Erythroblast (primary cell): Measurements from ENCODE around the gene ATP13A2.
"Not testable (repeated sequence)": the region's sequence is repeated elsewhere in the genome, so short reads cannot be mapped to it uniquely, and the experiment has no call there.

Experiments used
- DNase-seq, 2 experiments: peaks; one replicate each; lab custom pipeline; 2025; lab: John Stamatoyannopoulos, UW
- GATA1 ChIP-seq: IDR thresholded peaks from 2 replicates; pipeline ENCODE4 v1.6.1; 2011; ENCODE audit warnings: low read depth, mild to moderate bottlenecking, control low read depth, low read length, moderate library complexity
- POLR2A ChIP-seq: IDR thresholded peaks from 2 replicates; pipeline ENCODE4 v1.6.1; 2011; ENCODE audit warnings: mild to moderate bottlenecking, low read length

The ATP13A2 gene

GRCh38 chr1:16961297-16962133 lies 50.2 kb downstream of the ATP13A2 start:
- DNase-seq, result no peak
- no peak for TF ChIP-seq GATA1
- no peak for TF ChIP-seq POLR2A

- TF ChIP-seq POLR2A, result no peak
- DNase-seq, result peak; percentile 81
Measured at GRCh38 chr1:16960560-16961296, 51.0 kb downstream of the ATP13A2 start.

- TF ChIP-seq POLR2A (no peak), GATA1 (no peak)
- DNase-seq, result no peak
Measured at GRCh38 chr1:16958475-16958874, 53.3 kb downstream of the ATP13A2 start.

- TF ChIP-seq GATA1 (no peak), POLR2A (no peak)
- DNase-seq, result no peak
Measured at GRCh38 chr1:16957731-16958130, 54.0 kb downstream of the ATP13A2 start.

- TF ChIP-seq GATA1 (no peak), POLR2A (no peak)
- no peak for DNase-seq
Measured at GRCh38 chr1:16956775-16957174, 55.0 kb downstream of the ATP13A2 start.

- no peak for DNase-seq
- TF ChIP-seq GATA1 (no peak), POLR2A (no peak)
Measured at GRCh38 chr1:16955186-16955585, 56.5 kb downstream of the ATP13A2 start.

- TF ChIP-seq GATA1 (no peak), POLR2A (no peak)
- DNase-seq, result no peak
Measured at GRCh38 chr1:16954579-16954978, 57.1 kb downstream of the ATP13A2 start.

GRCh38 chr1:16952376-16952775 lies 59.4 kb downstream of the ATP13A2 start:
- not testable (repeated sequence) for DNase-seq

- not testable (repeated sequence) for DNase-seq
Measured at GRCh38 chr1:16949026-16949425, 62.7 kb downstream of the ATP13A2 start.

GRCh38 chr1:16948282-16948891 lies 63.3 kb downstream of the ATP13A2 start:
- not testable (repeated sequence) for DNase-seq

- TF ChIP-seq POLR2A, result no peak
- no peak for TF ChIP-seq GATA1
- DNase-seq, result no peak
Measured at GRCh38 chr1:16946646-16947045, 65.1 kb downstream of the ATP13A2 start.

- DNase-seq, result not testable (repeated sequence)
Measured at GRCh38 chr1:16946185-16946584, 65.5 kb downstream of the ATP13A2 start.

GRCh38 chr1:16945512-16945911 lies 66.2 kb downstream of the ATP13A2 start:
- not testable (repeated sequence) for DNase-seq

- DNase-seq, result no peak
- TF ChIP-seq GATA1 (no peak), POLR2A (no peak)
Measured at GRCh38 chr1:16944038-16944437, 67.7 kb downstream of the ATP13A2 start.

GRCh38 chr1:16939386-16940180 lies 72.1 kb downstream of the ATP13A2 start:
- not testable (repeated sequence) for DNase-seq
